SK-N-MC (cell line): Measurements from ENCODE around the gene ATG2A.

Source experiments
- EZH2 ChIP-seq: fragments of 200-600 bp; sonication (generic); IDR thresholded peaks from one replicate; pipeline ENCODE4 v1.6.1; 2017; ENCODE audit warnings: antibody characterized with exemption
- POLR2AphosphoS5 ChIP-seq: IDR thresholded peaks from 2 replicates; pipeline ENCODE4 v1.6.1; 2012; ENCODE audit warnings: mild to moderate bottlenecking, low read depth, low read length, borderline replicate concordance

- TF ChIP-seq EZH2 (no peak), POLR2AphosphoS5 (no peak)
These were observed 7.9 kb upstream of the ATG2A start for GRCh38 chr11:64924910-64925284.
